Occipital lobe (tissue), 1 donor: Measurements from ENCODE around the gene BPIFB1. TPM values are rescaled to one million over a fixed set of nuclear protein-coding genes. Genes with fewer than 3 reads are reported as not detected.

ENCODE experiments used
- total RNA-seq: library from RNA; depleted of rRNA; stranded (reverse); fragments of >200 nt; gene quantifications from one replicate; pipeline ENCODE4 v1.2.3, GENCODE V29; 2014

BPIFB1 gene
- total RNA-seq, 1 donor from 2014 or later: not detected

Other genes starting within 250 kb of the BPIFB1 start
- gene BPIFB3, start 229.3 kb upstream of the BPIFB1 start, total RNA-seq: not detected
- gene BPIFB4, start 203.6 kb upstream of the BPIFB1 start, total RNA-seq: not detected
- gene BPIFA2, start 115.1 kb upstream of the BPIFB1 start, total RNA-seq: not detected
- gene BPIFA3, start 65.9 kb upstream of the BPIFB1 start, total RNA-seq: not detected
- not detected for gene BPIFA1, start 47.2 kb upstream of the BPIFB1 start, total RNA-seq
- gene CDK5RAP1, start 118.3 kb downstream of the BPIFB1 start, total RNA-seq: 20.4 TPM
- 15.6 TPM for gene SNTA1, start 160.5 kb downstream of the BPIFB1 start, total RNA-seq
- 24.3 TPM for gene CBFA2T2, start 206.9 kb downstream of the BPIFB1 start, total RNA-seq